Suprapubic skin (tissue), 4 donors: ENCODE measurements around the gene AGAP3.

Experiments used
- CTCF ChIP-seq, 2 donors: fragments of 200-600 bp in 1 of 2; fragments of 450-650 bp in 1 of 2; sonication (generic) in 1 of 2; IDR thresholded peaks; one replicate each; pipeline ENCODE4 v1.5.1; 2016 to 2019; ENCODE audit warnings: antibody characterized with exemption in 2 of 2, mild to moderate bottlenecking in 1 of 2, moderate library complexity in 1 of 2
- EP300 ChIP-seq: sonication (generic); formaldehyde crosslinking; IDR thresholded peaks from one replicate; pipeline ENCODE4 v1.6.1; 2017; ENCODE audit warnings: antibody characterized with exemption
- POLR2A ChIP-seq, 2 donors: fragments of 450-650 bp; IDR thresholded peaks; one replicate each; pipeline ENCODE4 v1.6.1; 2017; ENCODE audit warnings: antibody characterized with exemption in 2 of 2, mild to moderate bottlenecking in 2 of 2, moderate library complexity in 2 of 2
- POLR2AphosphoS5 ChIP-seq, 3 donors: sonication (generic); formaldehyde crosslinking; IDR thresholded peaks; one replicate each; pipeline ENCODE4 v1.6.1; 2017; ENCODE audit warnings: antibody characterized with exemption in 3 of 3

- TF ChIP-seq CTCF (IDR thresholded peaks at IDR 0.05) = no peak
- TF ChIP-seq POLR2AphosphoS5 (IDR thresholded peaks at IDR 0.05) = no peak
- no peak for TF ChIP-seq POLR2A (IDR thresholded peaks at IDR 0.05)
- TF ChIP-seq EP300 = no peak
Observed at GRCh38 chr7:151179946-151180345, 93.7 kb downstream of the AGAP3 start.
